CD4-positive, alpha-beta memory T cell (primary cell): ENCODE data around the gene ATP4A. TPM values are rescaled to one million over a fixed set of nuclear protein-coding genes. Genes with fewer than 3 reads are reported as not detected.
A peak's percentile ranks its signal among the peaks of the same experiment; 100 is the strongest.

Experiments used
- CTCF ChIA-PET: fragments of 350-600 bp; sonication (Branson Sonifier 250); formaldehyde crosslinking; loops from one replicate; lab custom pipeline; 2021; ENCODE audit warnings: inconsistent platforms; ENCODE audit not compliant: partially characterized antibody; lab: Charles Lee
- POLR2A ChIA-PET: fragments of 350-600 bp; sonication (Branson Sonifier 250); formaldehyde crosslinking; loops from one replicate; lab custom pipeline; 2021; ENCODE audit not compliant: partially characterized antibody; lab: Charles Lee
- DNase-seq, 5 donors: peaks; one replicate each; pipeline versions ENCODE4 v3.0.0 to v3.0.0-alpha.2; 2020 to 2022; ENCODE audit warnings: mixed read lengths in 1 of 5
- H3K27ac ChIP-seq: one replicate; pipeline ENCODE4 v1.7.0; 2013; ENCODE audit warnings: low read depth, low read length
- H3K27me3 ChIP-seq: 2 replicates; pipeline ENCODE4 v1.7.0; 2013; ENCODE audit warnings: mild to moderate bottlenecking, low read length, moderate library complexity; ENCODE audit not compliant: insufficient read depth
- H3K36me3 ChIP-seq: 2 replicates; pipeline ENCODE4 v1.7.0; 2013; ENCODE audit warnings: mild to moderate bottlenecking, low read length, moderate library complexity; ENCODE audit not compliant: insufficient read depth
- H3K4me1 ChIP-seq: 2 replicates; pipeline ENCODE4 v1.7.0; 2013; ENCODE audit warnings: mild to moderate bottlenecking, low read length, moderate library complexity; ENCODE audit not compliant: insufficient read depth
- H3K4me3 ChIP-seq, 2 donors: one replicate each; pipeline ENCODE4 v1.7.0; 2013; ENCODE audit warnings: low read length in 2 of 2, mild to moderate bottlenecking in 1 of 2
- H3K9me3 ChIP-seq, 2 donors: one replicate each; pipeline ENCODE4 v1.7.0; 2013; ENCODE audit warnings: low read length in 2 of 2, control low read depth in 1 of 2; ENCODE audit not compliant: control insufficient read depth in 1 of 2
- H3K27ac Mint-ChIP-seq, 7 donors: one replicate each; pipeline ENCODE4 v1.8.0; 2020 to 2021; ENCODE audit warnings: mixed read lengths in 7 of 7, mild to moderate bottlenecking in 6 of 7, inconsistent platforms in 3 of 7, moderate library complexity in 3 of 7
- H3K27me3 Mint-ChIP-seq, 2 donors: one replicate each; pipeline ENCODE4 v1.8.0; 2020 to 2021; ENCODE audit warnings: mixed read lengths in 2 of 2
- H3K36me3 Mint-ChIP-seq, 2 donors: one replicate each; pipeline ENCODE4 v1.8.0; 2020 to 2021; ENCODE audit warnings: mixed read lengths in 2 of 2, inconsistent platforms in 1 of 2, mild to moderate bottlenecking in 1 of 2
- H3K4me1 Mint-ChIP-seq, 4 donors: one replicate each; pipeline ENCODE4 v1.8.0; 2020 to 2021; ENCODE audit warnings: mixed read lengths in 4 of 4, mild to moderate bottlenecking in 1 of 4
- H3K4me3 Mint-ChIP-seq, 8 donors: one replicate each; pipeline ENCODE4 v1.8.0; 2020 to 2021; ENCODE audit warnings: mixed read lengths in 8 of 8, mild to moderate bottlenecking in 7 of 8, moderate library complexity in 6 of 8, inconsistent platforms in 3 of 8
- H3K9me3 Mint-ChIP-seq, 8 donors: one replicate each; pipeline ENCODE4 v1.8.0; 2020 to 2021; ENCODE audit warnings: mixed read lengths in 8 of 8, mild to moderate bottlenecking in 5 of 8, inconsistent platforms in 3 of 8, moderate library complexity in 1 of 8
- intact Hi-C: fragments of 100-400 bp; cut with micrococcal nuclease; formaldehyde crosslinking; loops from one replicate; pipeline ENCODE4 v1.15.1; 2023
- polyA plus RNA-seq, 2 donors: library from polyadenylated mRNA; unstranded; fragments of 300-500 nt; fragmentation: Illumina TruSeq; gene quantifications; one replicate each; pipeline ENCODE4 v1.2.3, GENCODE V29; 2021
- total RNA-seq, 2 experiments: library from RNA; stranded (reverse); gene quantifications; one replicate each; pipeline ENCODE4 v1.2.3, GENCODE V29; 2021

The ATP4A gene
- total and polyA plus RNA-seq, 4 experiments from 2014 or later: not detected

DNA sequence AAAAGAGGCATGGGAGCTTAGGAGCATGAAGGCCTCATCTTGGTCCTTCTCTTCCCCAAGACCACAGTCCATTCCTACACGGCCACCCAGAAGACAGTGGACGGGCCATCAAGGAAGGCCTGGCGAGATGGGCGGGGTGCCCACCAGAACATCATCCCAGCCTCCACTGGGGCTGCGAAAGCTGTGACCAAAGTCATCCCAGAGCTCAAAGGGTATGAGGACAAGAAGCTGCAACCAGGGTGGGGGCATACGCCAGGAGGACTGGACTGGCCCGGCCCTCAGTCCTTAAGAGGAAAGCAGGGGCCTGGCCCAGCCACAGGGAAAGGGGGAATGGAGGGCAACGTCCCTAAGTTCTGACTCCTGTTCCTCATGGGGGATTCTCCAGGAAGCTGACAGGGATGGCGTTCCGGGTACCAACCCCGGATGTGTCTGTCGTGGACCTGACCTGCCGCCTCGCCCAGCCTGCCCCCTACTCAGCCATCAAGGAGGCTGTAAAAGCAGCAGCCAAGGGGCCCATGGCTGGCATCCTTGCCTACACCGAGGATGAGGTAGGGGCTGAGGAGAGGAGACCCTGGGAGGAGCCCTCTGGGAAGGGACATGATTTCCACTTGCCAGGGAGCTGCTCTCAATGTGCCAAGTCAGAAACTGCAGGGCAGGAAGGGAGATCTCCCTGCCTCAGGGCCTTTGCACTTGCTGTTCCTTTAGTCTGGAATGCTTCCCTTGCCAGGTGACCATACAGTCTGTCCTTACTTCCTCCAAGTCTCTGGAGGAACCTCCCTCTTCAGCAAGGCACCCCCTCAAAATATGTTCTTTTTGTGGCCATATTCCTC is 20.0 kb downstream of the ATP4A start:
- H3K9me3 ChIP-seq: no peaks in the 10 kb centered on the region
- H3K4me1 ChIP-seq: peaks cover 24% of the 10 kb centered on the region
- Mint-ChIP-seq H3K27ac (peak overlapping the region in 4 of 7 donors; percentile 48 to 93 (median 82)), H3K4me1 (peaks cover 16 to 38% (median 25%) of the 10 kb centered on the region in 4 donors), H3K36me3 (peaks cover 0 to 5% of the 10 kb centered on the region in 2 donors), H3K9me3 (no peaks in the 10 kb centered on the region), H3K4me3 (peak overlapping the region in 4 of 8 donors; percentile 20 to 92 (median 71)), H3K27me3 (no peaks in the 10 kb centered on the region)
- no peaks in the 10 kb centered on the region for H3K27me3 ChIP-seq
- no peak for DNase-seq
- H3K27ac ChIP-seq: no peak overlapping the region
- ChIA-PET POLR2A (no interaction called here), CTCF (no interaction called here)
- no peaks in the 10 kb centered on the region for H3K36me3 ChIP-seq
- intact Hi-C loops: no loop called here
- no peak overlapping the region for H3K4me3 ChIP-seq

DNA sequence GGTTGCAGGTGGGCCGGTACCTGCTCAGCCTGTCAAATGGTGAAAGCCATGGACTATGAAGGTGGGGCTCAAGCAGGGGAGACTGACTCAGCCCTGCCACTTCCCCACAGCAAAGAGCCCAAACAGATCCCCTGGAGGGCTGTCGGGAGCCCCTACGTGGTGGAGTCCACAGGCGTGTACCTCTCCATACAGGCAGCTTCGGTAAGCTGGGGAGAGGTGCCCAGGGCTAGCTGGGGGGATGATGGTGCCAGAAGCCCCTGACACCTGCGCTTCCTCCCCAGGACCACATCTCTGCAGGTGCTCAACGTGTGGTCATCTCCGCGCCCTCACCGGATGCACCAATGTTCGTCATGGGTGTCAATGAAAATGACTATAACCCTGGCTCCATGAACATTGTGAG is 21.2 kb downstream of the ATP4A start:
- no peaks in the 10 kb centered on the region for H3K9me3 Mint-ChIP-seq
- H3K4me1 Mint-ChIP-seq: peaks cover 13 to 28% (median 22%) of the 10 kb centered on the region in 4 donors
- peak overlapping the region in 3 of 7 donors; percentile 48 to 76 (median 48) for H3K27ac Mint-ChIP-seq
- peaks cover 0 to 5% of the 10 kb centered on the region in 2 donors for H3K36me3 Mint-ChIP-seq
- H3K4me3 Mint-ChIP-seq: no peak overlapping the region
- intact Hi-C loops: no loop called here
- Histone ChIP-seq H3K27ac (no peak overlapping the region), H3K27me3 (no peaks in the 10 kb centered on the region), H3K36me3 (no peaks in the 10 kb centered on the region), H3K4me1 (peaks cover 23% of the 10 kb centered on the region), H3K4me3 (no peak overlapping the region), H3K9me3 (no peaks in the 10 kb centered on the region)
- no peak for DNase-seq
- H3K27me3 Mint-ChIP-seq: no peaks in the 10 kb centered on the region
- POLR2A ChIA-PET: no interaction called here
- CTCF ChIA-PET: no interaction called here

DNA sequence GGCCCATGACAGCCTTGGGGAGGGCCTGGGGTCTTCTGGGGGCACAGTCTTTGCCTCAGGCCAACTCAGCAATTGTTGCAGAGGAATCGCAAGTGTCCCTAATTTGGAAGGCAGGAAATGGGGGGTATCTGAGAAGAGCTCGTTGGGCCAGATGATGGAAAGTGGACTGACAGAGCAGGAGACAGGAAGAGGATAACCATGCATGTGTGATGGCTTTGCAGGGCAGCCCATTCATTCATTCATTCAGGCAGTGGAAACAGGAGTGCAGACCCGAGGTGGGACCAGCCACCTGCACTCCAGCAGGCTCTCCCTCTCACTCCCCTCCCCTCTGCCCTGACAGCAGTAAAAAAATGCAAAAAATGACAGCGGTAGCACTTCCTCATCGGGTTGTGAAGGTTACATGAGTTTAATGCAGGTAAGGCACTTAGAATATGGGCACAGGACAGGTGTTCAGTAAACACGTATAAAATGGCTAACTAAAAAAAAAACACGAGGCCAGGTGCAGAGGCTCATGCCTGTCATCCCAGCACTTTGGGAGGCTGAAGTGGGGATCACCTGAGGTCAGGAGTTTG is 23.0 kb downstream of the ATP4A start:
- H3K9me3 ChIP-seq: no peaks in the 10 kb centered on the region
- Mint-ChIP-seq H3K27me3 (peaks cover 0 to 2% of the 10 kb centered on the region in 2 donors), H3K27ac (peak overlapping the region in 1 of 7 donors; percentile 47), H3K36me3 (peaks cover 0 to 3% of the 10 kb centered on the region in 2 donors), H3K9me3 (peaks cover 0 to 3% (median 0%) of the 10 kb centered on the region in 8 donors), H3K4me3 (no peak overlapping the region), H3K4me1 (peaks cover 5 to 12% (median 8%) of the 10 kb centered on the region in 4 donors)
- H3K4me1 ChIP-seq: peaks cover 10% of the 10 kb centered on the region
- no peak overlapping the region for H3K4me3 ChIP-seq
- intact Hi-C loops: no loop called here
- ChIA-PET POLR2A (no interaction called here), CTCF (no interaction called here)
- H3K36me3 ChIP-seq: no peaks in the 10 kb centered on the region
- H3K27ac ChIP-seq: no peak overlapping the region
- DNase-seq: no peak
- H3K27me3 ChIP-seq: no peaks in the 10 kb centered on the region

DNA sequence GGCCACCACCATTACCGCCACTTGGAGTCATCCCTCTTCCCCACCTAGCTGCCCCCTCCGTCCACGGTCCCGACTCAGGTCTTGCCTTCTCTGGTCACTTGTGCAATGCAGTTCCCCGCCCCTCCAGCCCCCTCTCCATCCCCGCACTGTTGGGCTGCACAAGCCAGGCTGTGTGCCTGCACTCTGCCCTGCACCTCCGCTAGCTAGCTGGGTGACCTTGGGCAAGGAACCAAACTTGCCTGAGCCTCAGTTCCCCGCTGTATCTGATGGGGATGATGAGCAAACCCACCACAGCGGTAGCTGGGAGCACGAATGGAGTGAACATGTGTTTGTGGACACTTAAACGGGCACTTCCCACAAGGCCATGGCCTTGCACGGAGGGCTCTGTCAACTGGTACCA is 23.6 kb downstream of the ATP4A start:
- no peak for DNase-seq
- Histone ChIP-seq H3K9me3 (no peaks in the 10 kb centered on the region), H3K36me3 (no peaks in the 10 kb centered on the region), H3K4me3 (no peak overlapping the region), H3K4me1 (peaks cover 6% of the 10 kb centered on the region), H3K27ac (no peak overlapping the region), H3K27me3 (no peaks in the 10 kb centered on the region)
- Mint-ChIP-seq H3K27ac (peak overlapping the region in 1 of 7 donors; percentile 9), H3K9me3 (peaks cover 0 to 3% (median 0%) of the 10 kb centered on the region in 8 donors), H3K36me3 (peaks cover 0 to 3% of the 10 kb centered on the region in 2 donors), H3K27me3 (peaks cover 2 to 3% of the 10 kb centered on the region in 2 donors), H3K4me1 (peaks cover 3 to 9% (median 6%) of the 10 kb centered on the region in 4 donors), H3K4me3 (peak overlapping the region in 1 of 8 donors; percentile 17)
- intact Hi-C loops: no loop called here
- POLR2A ChIA-PET: no interaction called here
- CTCF ChIA-PET: no interaction called here

DNA sequence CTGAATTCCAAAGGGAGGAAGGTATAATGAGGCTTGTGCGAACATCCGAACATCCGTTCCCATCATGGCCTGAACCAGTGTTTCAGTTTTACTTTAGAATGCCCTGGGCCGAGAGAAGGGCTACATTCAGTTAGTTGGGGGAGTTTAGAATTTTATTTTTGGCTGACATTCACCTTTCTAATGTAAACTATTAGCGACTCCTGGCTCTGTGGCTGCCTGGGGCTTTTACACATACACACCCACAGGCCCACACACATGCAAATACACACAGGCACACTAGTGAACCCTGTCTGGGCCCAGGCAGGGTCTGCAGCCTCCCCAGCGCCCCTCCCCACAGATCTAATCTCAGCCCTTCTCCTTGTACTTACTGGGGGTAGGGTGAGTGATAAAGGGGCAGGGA is 24.1 kb downstream of the ATP4A start:
- H3K9me3 ChIP-seq: no peaks in the 10 kb centered on the region
- ChIA-PET CTCF (no interaction called here), POLR2A (no interaction called here)
- DNase-seq: no peak
- intact Hi-C loops: no loop called here
- H3K9me3 Mint-ChIP-seq: peaks cover 0 to 3% (median 0%) of the 10 kb centered on the region in 8 donors
- peaks cover 0 to 4% (median 2%) of the 10 kb centered on the region in 4 donors for H3K4me1 Mint-ChIP-seq
- no peak overlapping the region for H3K27ac Mint-ChIP-seq
- no peaks in the 10 kb centered on the region for H3K36me3 Mint-ChIP-seq
- peaks cover 2% of the 10 kb centered on the region for H3K4me1 ChIP-seq
- no peak overlapping the region for H3K4me3 ChIP-seq
- H3K4me3 Mint-ChIP-seq: no peak overlapping the region
- peaks cover 4% of the 10 kb centered on the region in 2 donors for H3K27me3 Mint-ChIP-seq
- no peaks in the 10 kb centered on the region for H3K27me3 ChIP-seq
- no peak overlapping the region for H3K27ac ChIP-seq
- no peaks in the 10 kb centered on the region for H3K36me3 ChIP-seq

DNA sequence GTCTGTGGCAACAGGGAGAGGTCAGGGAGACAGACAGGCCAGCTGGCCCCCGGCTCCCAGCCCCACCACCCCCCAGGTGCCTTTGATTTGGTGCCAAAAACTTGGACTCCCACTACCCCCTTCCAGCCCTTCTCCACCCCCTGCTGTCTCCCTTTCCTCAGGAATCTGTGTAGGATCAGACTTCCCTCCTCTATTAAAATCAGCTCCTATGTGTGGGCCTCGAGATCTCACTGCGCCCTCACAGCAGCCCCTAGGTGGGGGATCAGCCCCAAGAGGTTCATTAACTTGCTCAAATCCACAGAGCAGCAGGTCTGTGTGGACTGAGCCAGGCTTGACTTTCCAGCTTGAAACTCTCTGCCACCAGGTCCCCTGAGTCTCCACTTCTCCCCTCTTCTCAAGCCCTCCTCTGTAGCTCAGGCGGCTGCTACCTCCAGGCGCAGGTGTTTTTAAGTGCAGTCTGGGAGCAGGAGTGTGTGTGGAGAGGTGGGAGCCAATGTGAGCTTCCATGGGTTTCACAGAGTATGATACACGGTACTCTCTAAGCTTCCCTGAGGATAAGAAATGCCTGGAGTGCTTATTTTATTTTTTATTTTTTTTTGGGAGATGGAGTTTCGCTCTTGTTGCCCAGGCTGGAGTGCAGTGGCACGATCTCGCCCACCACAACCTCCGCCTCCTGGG is 28.5 kb downstream of the ATP4A start:
- Mint-ChIP-seq H3K36me3 (no peaks in the 10 kb centered on the region), H3K4me3 (no peak overlapping the region), H3K27ac (peak overlapping the region in 1 of 7 donors; percentile 35), H3K4me1 (peaks cover 7 to 17% (median 12%) of the 10 kb centered on the region in 4 donors), H3K27me3 (peaks cover 17 to 19% of the 10 kb centered on the region in 2 donors), H3K9me3 (peaks cover 0 to 3% (median 0%) of the 10 kb centered on the region in 8 donors)
- H3K9me3 ChIP-seq: no peaks in the 10 kb centered on the region
- peaks cover 13% of the 10 kb centered on the region for H3K4me1 ChIP-seq
- H3K27ac ChIP-seq: no peak overlapping the region
- POLR2A ChIA-PET: interaction anchor here (0.7 kb wide), 1 partner anchor 10 kb away, joined by 3 read pairs; no protein-coding TSS in a partner anchor
- intact Hi-C loops: no loop called here
- no peaks in the 10 kb centered on the region for H3K27me3 ChIP-seq
- CTCF ChIA-PET: interaction anchor here (3.2 kb wide), 1 partner anchor 14 kb away, joined by 13 read pairs; no protein-coding TSS in a partner anchor
- DNase-seq: no peak
- H3K36me3 ChIP-seq: no peaks in the 10 kb centered on the region
- H3K4me3 ChIP-seq: no peak overlapping the region
